ENCODE data around the gene WARS2.

WARS2 gene

GRCh38 chr1:118984086-118984721 lies 156.2 kb downstream of the WARS2 start:
- Mint-ChIP-seq H3K9me3 (no peaks in the 10 kb centered on the region), H3K4me3 (peak overlapping the region; percentile 9), H3K27ac (no peak overlapping the region), H3K4me1 (peaks cover 15% of the 10 kb centered on the region), H3K36me3 (no peaks in the 10 kb centered on the region)
- no peak for DNase-seq (ENCODE audit: low spot score in 2 of 2)
- ATAC-seq: no peak

- Mint-ChIP-seq H3K4me1 (peaks cover 15% of the 10 kb centered on the region), H3K27ac (no peak overlapping the region), H3K4me3 (no peak overlapping the region), H3K36me3 (no peaks in the 10 kb centered on the region), H3K9me3 (no peaks in the 10 kb centered on the region)
- DNase-seq (ENCODE audit: low spot score in 2 of 2) (no peak), ATAC-seq (no peak)
These were observed 156.9 kb downstream of the WARS2 start for GRCh38 chr1:118983558-118984041.

GRCh38 chr1:118982821-118983557 lies 157.5 kb downstream of the WARS2 start:
- H3K4me3 Mint-ChIP-seq: no peak overlapping the region
- no peak overlapping the region for H3K27ac Mint-ChIP-seq
- H3K36me3 Mint-ChIP-seq: no peaks in the 10 kb centered on the region
- no peaks in the 10 kb centered on the region for H3K9me3 Mint-ChIP-seq
- ATAC-seq: no peak
- no peak for DNase-seq (ENCODE audit: low spot score in 2 of 2)
- H3K4me1 Mint-ChIP-seq: peaks cover 15% of the 10 kb centered on the region

GRCh38 chr1:118982266-118982665 lies 158.2 kb downstream of the WARS2 start:
- no peaks in the 10 kb centered on the region for H3K36me3 Mint-ChIP-seq
- DNase-seq (ENCODE audit: low spot score in 2 of 2): no peak
- H3K4me1 Mint-ChIP-seq: peaks cover 15% of the 10 kb centered on the region
- no peak overlapping the region for H3K27ac Mint-ChIP-seq
- H3K4me3 Mint-ChIP-seq: no peak overlapping the region
- ATAC-seq: no peak
- no peaks in the 10 kb centered on the region for H3K9me3 Mint-ChIP-seq

GRCh38 chr1:118981436-118981835 lies 159.0 kb downstream of the WARS2 start:
- Mint-ChIP-seq H3K4me3 (no peak overlapping the region), H3K4me1 (peaks cover 10% of the 10 kb centered on the region), H3K36me3 (no peaks in the 10 kb centered on the region), H3K27ac (no peak overlapping the region), H3K9me3 (no peaks in the 10 kb centered on the region)
- DNase-seq (ENCODE audit: low spot score in 2 of 2): no peak
- no peak for ATAC-seq

Data from stimulated activated effector memory CD8-positive, alpha-beta T cell treated with anti-CD3 and anti-CD28 coated beads, Interleukin-12 subunit alpha, Interleukin-12 subunit beta, amount 100 ng/mL, for 72 hours (primary cell).